ENCODE data around the gene DHDH. TPM values are rescaled to one million over a fixed set of nuclear protein-coding genes. Genes with fewer than 3 reads are reported as not detected.
A peak's percentile ranks its signal among the peaks of the same experiment; 100 is the strongest.
"Not testable (repeated sequence)": the region's sequence is repeated elsewhere in the genome, so short reads cannot be mapped to it uniquely, and the experiment has no call there.

The DHDH gene
- total RNA-seq, 1 experiment from 2014 or later = not detected

- no peak for DNase-seq
- Histone ChIP-seq H3K27me3 (ENCODE audit: control insufficient read depth, insufficient read depth, low read length) (no peaks in the 10 kb centered on the region), H3K4me3 (ENCODE audit: insufficient read depth, low read depth, low read length) (no peak overlapping the region), H3K36me3 (replicated peaks; ENCODE audit: control insufficient read depth, insufficient read depth, low read length) (peaks cover 6% of the 10 kb centered on the region)
Measured at GRCh38 chr19:48925240-48925843, 8.2 kb upstream of the DHDH start.

- not testable (repeated sequence) for H3K4me3 ChIP-seq (ENCODE audit: insufficient read depth, low read depth, low read length); H3K27me3 ChIP-seq (ENCODE audit: control insufficient read depth, insufficient read depth, low read length); H3K36me3 ChIP-seq (replicated peaks; ENCODE audit: control insufficient read depth, insufficient read depth, low read length); DNase-seq
Measured at GRCh38 chr19:48925890-48926289, 7.6 kb upstream of the DHDH start.

- Histone ChIP-seq H3K36me3 (replicated peaks; ENCODE audit: control insufficient read depth, insufficient read depth, low read length) (peaks cover 2% of the 10 kb centered on the region; the same call in 1 of the 2 replicates), H3K4me3 (ENCODE audit: insufficient read depth, low read depth, low read length) (no peak overlapping the region), H3K27me3 (ENCODE audit: control insufficient read depth, insufficient read depth, low read length) (peaks cover under 1% of the 10 kb centered on the region; the same call in 1 of the 2 replicates)
- no peak for DNase-seq
Measured at GRCh38 chr19:48926909-48927308, 6.6 kb upstream of the DHDH start.

GRCh38 chr19:48927692-48928091, 5.8 kb upstream of the DHDH start:
- not testable (repeated sequence) for H3K4me3 ChIP-seq (ENCODE audit: insufficient read depth, low read depth, low read length); H3K36me3 ChIP-seq (replicated peaks; ENCODE audit: control insufficient read depth, insufficient read depth, low read length); DNase-seq; H3K27me3 ChIP-seq (ENCODE audit: control insufficient read depth, insufficient read depth, low read length)

- DNase-seq = no peak
- Histone ChIP-seq H3K36me3 (replicated peaks; ENCODE audit: control insufficient read depth, insufficient read depth, low read length) (no peaks in the 10 kb centered on the region), H3K27me3 (ENCODE audit: control insufficient read depth, insufficient read depth, low read length) (peaks cover 13% of the 10 kb centered on the region), H3K4me3 (ENCODE audit: insufficient read depth, low read depth, low read length) (no peak overlapping the region)
Measured at GRCh38 chr19:48928164-48929025, 5.1 kb upstream of the DHDH start.

GRCh38 chr19:48934837-48935236, 1.3 kb downstream of the DHDH start:
- Histone ChIP-seq H3K4me3 (ENCODE audit: insufficient read depth, low read depth, low read length) (no peak overlapping the region), H3K27me3 (ENCODE audit: control insufficient read depth, insufficient read depth, low read length) (peaks cover 26% of the 10 kb centered on the region), H3K36me3 (replicated peaks; ENCODE audit: control insufficient read depth, insufficient read depth, low read length) (no peaks in the 10 kb centered on the region)
- peak; percentile 81 for DNase-seq

- H3K4me3 ChIP-seq (ENCODE audit: insufficient read depth, low read depth, low read length) = no peak overlapping the region
- H3K27me3 ChIP-seq (ENCODE audit: control insufficient read depth, insufficient read depth, low read length) = peaks cover 26% of the 10 kb centered on the region
- peak; percentile 62 for DNase-seq
- H3K36me3 ChIP-seq (replicated peaks; ENCODE audit: control insufficient read depth, insufficient read depth, low read length) = no peaks in the 10 kb centered on the region
Measured at GRCh38 chr19:48935864-48936263, 2.4 kb downstream of the DHDH start.

GRCh38 chr19:48938256-48938655, 4.8 kb downstream of the DHDH start:
- no peaks in the 10 kb centered on the region for H3K36me3 ChIP-seq (replicated peaks; ENCODE audit: control insufficient read depth, insufficient read depth, low read length)
- no peak overlapping the region for H3K4me3 ChIP-seq (ENCODE audit: insufficient read depth, low read depth, low read length)
- DNase-seq = no peak
- H3K27me3 ChIP-seq (ENCODE audit: control insufficient read depth, insufficient read depth, low read length) = peaks cover 14% of the 10 kb centered on the region; the same call in 1 of the 2 replicates

- DNase-seq = no peak
- H3K27me3 ChIP-seq (ENCODE audit: control insufficient read depth, insufficient read depth, low read length) = no peaks in the 10 kb centered on the region
- H3K36me3 ChIP-seq (replicated peaks; ENCODE audit: control insufficient read depth, insufficient read depth, low read length) = no peaks in the 10 kb centered on the region
- H3K4me3 ChIP-seq (ENCODE audit: insufficient read depth, low read depth, low read length) = no peak overlapping the region
Measured at GRCh38 chr19:48940902-48941301, 7.4 kb downstream of the DHDH start.

- Histone ChIP-seq H3K27me3 (ENCODE audit: control insufficient read depth, insufficient read depth, low read length) (no peaks in the 10 kb centered on the region), H3K36me3 (replicated peaks; ENCODE audit: control insufficient read depth, insufficient read depth, low read length) (no peaks in the 10 kb centered on the region), H3K4me3 (ENCODE audit: insufficient read depth, low read depth, low read length) (no peak overlapping the region)
- DNase-seq = no peak
Measured at GRCh38 chr19:48943081-48943480, 9.6 kb downstream of the DHDH start.

- H3K27me3 ChIP-seq (ENCODE audit: control insufficient read depth, insufficient read depth, low read length) = no peaks in the 10 kb centered on the region
- H3K4me3 ChIP-seq (ENCODE audit: insufficient read depth, low read depth, low read length) = no peak overlapping the region
- H3K36me3 ChIP-seq (replicated peaks; ENCODE audit: control insufficient read depth, insufficient read depth, low read length) = no peaks in the 10 kb centered on the region
- no peak for DNase-seq
Measured at GRCh38 chr19:48945415-48945814, 11.9 kb downstream of the DHDH start.

GRCh38 chr19:48945817-48946216, 12.3 kb downstream of the DHDH start:
- Histone ChIP-seq H3K4me3 (ENCODE audit: insufficient read depth, low read depth, low read length) (no peak overlapping the region), H3K27me3 (ENCODE audit: control insufficient read depth, insufficient read depth, low read length) (no peaks in the 10 kb centered on the region), H3K36me3 (replicated peaks; ENCODE audit: control insufficient read depth, insufficient read depth, low read length) (no peaks in the 10 kb centered on the region)
- DNase-seq = no peak

GRCh38 chr19:48946463-48947257, 13.2 kb downstream of the DHDH start:
- Histone ChIP-seq H3K36me3 (replicated peaks; ENCODE audit: control insufficient read depth, insufficient read depth, low read length) (no peaks in the 10 kb centered on the region), H3K4me3 (ENCODE audit: insufficient read depth, low read depth, low read length) (no peak overlapping the region), H3K27me3 (ENCODE audit: control insufficient read depth, insufficient read depth, low read length) (no peaks in the 10 kb centered on the region)
- peak; percentile 35 for DNase-seq

- no peaks in the 10 kb centered on the region for H3K36me3 ChIP-seq (replicated peaks; ENCODE audit: control insufficient read depth, insufficient read depth, low read length)
- no peak for DNase-seq
- no peaks in the 10 kb centered on the region for H3K27me3 ChIP-seq (ENCODE audit: control insufficient read depth, insufficient read depth, low read length)
- H3K4me3 ChIP-seq (ENCODE audit: insufficient read depth, low read depth, low read length) = no peak overlapping the region
Measured at GRCh38 chr19:48947258-48947542, 13.7 kb downstream of the DHDH start.

GRCh38 chr19:48950159-48950558, 16.7 kb downstream of the DHDH start:
- Histone ChIP-seq H3K27me3 (ENCODE audit: control insufficient read depth, insufficient read depth, low read length) (no peaks in the 10 kb centered on the region), H3K4me3 (ENCODE audit: insufficient read depth, low read depth, low read length) (no peak overlapping the region), H3K36me3 (replicated peaks; ENCODE audit: control insufficient read depth, insufficient read depth, low read length) (no peaks in the 10 kb centered on the region)
- DNase-seq = no peak
